GM19372 (cell line): Measurements from ENCODE around the gene PCDHB13.
"Not testable (repeated sequence)": the region's sequence is repeated elsewhere in the genome, so short reads cannot be mapped to it uniquely, and the experiment has no call there.

Experiments used
- ATAC-seq: cut with Tn5 transposase; IDR thresholded peaks from one replicate; pipeline ENCODE4 v1.9.1; 2021; ENCODE audit warnings: mild to moderate bottlenecking, low read depth, moderate library complexity; ENCODE audit not compliant: unreplicated experiment

The PCDHB13 gene

DNA sequence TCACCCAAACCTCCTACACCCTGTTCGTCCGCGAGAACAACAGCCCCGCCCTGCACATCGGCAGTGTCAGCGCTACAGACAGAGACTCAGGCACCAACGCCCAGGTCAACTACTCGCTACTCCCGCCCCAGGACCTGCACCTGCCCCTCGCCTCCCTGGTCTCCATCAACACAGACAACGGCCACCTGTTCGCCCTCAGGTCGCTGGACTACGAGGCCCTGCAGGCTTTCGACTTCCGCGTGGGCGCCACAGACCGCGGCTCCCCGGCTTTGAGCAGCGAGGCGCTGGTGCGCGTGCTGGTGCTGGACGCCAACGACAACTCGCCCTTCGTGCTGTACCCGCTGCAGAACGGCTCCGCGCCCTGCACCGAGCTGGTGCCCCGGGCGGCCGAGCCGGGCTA, 12.6 kb upstream of the PCDHB13 start:
- ATAC-seq, result not testable (repeated sequence)

DNA sequence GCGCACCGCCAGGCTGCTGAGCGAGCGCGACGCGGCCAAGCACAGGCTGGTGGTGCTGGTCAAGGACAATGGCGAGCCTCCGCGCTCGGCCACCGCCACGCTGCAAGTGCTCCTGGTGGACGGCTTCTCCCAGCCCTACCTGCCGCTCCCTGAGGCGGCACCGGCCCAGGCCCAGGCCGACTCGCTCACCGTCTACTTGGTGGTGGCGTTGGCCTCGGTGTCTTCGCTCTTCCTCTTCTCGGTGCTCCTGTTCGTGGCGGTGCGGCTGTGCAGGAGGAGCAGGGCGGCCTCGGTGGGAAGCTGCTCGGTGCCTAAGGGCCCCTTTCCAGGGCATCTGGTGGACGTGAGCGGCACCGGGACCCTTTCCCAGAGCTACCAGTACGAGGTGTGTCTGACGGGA, 12.1 kb upstream of the PCDHB13 start:
- ATAC-seq, result not testable (repeated sequence)

DNA sequence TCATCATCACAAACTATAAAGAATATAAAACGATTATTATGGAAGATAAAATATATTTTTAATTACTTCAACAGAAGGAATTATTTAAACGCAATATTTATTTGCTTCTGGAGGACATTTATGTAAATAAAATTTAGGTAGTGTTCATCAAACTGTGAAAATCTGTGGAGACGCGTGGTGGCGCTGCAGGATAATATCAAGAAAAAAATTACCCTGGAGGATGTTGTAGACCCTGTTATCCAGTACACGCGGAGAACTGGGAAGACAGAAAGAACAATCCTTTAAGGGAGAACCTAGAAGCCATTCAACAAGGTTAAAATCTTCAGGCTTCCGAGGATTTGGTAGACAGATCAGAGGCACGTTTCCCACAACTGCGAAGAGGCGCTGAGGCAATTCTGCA, 5.2 kb upstream of the PCDHB13 start, which contains the start of gene PCDHB12:
Gene PCDHB12 (plus strand): TSS at position 242 of the 400 bp plus-strand sequence. CDS start 189 bp downstream, outside the sequence.
- no peak for ATAC-seq

DNA sequence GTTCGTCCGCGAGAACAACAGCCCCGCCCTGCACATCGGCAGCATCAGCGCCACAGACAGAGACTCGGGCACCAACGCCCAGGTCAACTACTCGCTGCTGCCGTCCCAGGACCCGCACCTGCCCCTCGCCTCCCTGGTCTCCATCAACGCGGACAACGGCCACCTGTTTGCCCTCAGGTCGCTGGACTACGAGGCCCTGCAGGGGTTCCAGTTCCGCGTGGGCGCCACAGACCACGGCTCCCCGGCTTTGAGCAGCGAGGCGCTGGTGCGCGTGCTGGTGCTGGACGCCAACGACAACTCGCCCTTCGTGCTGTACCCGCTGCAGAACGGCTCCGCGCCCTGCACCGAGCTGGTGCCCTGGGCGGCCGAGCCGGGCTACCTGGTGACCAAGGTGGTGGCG, 3.4 kb upstream of the PCDHB13 start:
- not testable (repeated sequence) for ATAC-seq

DNA sequence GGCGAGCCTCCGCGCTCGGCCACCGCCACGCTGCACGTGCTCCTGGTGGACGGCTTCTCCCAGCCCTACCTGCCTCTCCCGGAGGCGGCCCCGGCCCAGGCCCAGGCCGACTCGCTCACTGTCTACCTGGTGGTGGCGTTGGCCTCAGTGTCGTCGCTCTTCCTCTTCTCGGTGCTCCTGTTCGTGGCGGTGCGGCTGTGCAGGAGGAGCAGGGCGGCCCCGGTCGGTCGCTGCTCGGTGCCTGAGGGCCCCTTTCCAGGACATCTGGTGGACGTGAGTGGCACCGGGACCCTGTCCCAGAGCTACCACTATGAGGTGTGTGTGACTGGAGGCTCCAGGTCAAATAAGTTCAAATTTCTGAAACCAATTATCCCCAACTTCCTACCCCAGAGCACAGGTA, 2.9 kb upstream of the PCDHB13 start:
- not testable (repeated sequence) for ATAC-seq

DNA sequence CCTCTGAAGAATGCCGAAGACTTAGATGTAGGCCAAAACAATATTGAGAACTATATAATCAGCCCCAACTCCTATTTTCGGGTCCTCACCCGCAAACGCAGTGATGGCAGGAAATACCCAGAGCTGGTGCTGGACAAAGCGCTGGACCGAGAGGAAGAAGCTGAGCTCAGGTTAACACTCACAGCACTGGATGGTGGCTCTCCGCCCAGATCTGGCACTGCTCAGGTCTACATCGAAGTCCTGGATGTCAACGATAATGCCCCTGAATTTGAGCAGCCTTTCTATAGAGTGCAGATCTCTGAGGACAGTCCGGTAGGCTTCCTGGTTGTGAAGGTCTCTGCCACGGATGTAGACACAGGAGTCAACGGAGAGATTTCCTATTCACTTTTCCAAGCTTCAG, 864 bp downstream of the PCDHB13 start:
- not testable (repeated sequence) for ATAC-seq

DNA sequence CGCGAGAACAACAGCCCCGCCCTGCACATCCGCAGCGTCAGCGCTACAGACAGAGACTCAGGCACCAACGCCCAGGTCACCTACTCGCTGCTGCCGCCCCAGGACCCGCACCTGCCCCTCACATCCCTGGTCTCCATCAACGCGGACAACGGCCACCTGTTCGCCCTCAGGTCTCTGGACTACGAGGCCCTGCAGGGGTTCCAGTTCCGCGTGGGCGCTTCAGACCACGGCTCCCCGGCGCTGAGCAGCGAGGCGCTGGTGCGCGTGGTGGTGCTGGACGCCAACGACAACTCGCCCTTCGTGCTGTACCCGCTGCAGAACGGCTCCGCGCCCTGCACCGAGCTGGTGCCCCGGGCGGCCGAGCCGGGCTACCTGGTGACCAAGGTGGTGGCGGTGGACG, 1.8 kb downstream of the PCDHB13 start:
- not testable (repeated sequence) for ATAC-seq

DNA sequence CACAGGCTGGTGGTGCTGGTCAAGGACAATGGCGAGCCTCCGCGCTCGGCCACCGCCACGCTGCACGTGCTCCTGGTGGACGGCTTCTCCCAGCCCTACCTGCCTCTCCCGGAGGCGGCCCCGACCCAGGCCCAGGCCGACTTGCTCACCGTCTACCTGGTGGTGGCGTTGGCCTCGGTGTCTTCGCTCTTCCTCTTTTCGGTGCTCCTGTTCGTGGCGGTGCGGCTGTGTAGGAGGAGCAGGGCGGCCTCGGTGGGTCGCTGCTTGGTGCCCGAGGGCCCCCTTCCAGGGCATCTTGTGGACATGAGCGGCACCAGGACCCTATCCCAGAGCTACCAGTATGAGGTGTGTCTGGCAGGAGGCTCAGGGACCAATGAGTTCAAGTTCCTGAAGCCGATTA, 2.3 kb downstream of the PCDHB13 start:
- ATAC-seq, result not testable (repeated sequence)

DNA sequence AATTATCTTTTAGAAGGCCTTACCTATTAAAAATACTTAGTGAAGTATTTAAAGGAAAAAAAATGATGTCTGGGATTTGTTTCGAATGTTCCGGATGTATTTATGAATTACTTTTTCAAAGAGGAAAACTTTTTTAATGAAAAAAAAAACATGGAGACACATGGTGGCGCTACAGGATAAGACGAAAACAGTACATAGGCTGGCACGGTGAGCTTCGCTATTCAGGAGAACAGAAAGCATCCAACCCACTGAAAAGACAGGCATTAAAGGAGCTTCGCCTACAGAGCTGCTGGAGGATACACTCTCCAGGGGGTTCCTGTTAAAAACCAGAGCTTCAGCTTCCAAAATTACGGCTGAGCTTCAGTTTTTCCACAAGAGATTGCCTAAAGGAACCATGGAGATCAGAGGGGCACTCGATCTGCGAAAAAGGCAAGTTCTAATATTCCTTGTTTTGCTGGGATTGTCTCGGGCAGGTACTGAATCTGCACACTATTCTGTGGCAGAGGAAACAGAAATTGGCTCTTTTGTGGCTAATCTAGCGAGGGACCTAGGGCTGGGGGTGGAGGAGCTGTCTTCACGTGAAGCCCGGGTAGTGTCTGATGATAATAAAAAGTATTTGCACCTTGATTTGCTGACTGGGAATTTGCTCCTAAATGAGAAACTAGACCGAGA, 9.5 kb downstream of the PCDHB13 start, which contains the start of gene PCDHB14:
Gene PCDHB14 (plus strand): TSS at position 232 of the 672 bp plus-strand sequence. CDS start 163 bp downstream, at position 395.
- ATAC-seq, result no peak

DNA sequence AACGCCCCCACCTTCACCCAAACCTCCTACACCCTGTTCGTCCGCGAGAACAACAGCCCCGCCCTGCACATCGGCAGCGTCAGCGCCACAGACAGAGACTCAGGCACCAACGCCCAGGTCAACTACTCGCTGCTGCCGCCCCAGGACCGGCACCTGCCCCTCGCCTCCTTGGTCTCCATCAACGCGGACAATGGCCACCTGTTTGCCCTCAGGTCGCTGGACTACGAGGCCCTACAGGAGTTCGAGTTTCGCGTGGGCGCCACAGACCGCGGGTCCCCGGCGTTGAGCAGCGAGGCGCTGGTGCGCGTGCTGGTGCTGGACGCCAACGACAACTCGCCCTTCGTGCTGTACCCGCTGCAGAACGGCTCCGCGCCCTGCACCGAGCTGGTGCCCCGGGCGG, 11.1 kb downstream of the PCDHB13 start:
- not testable (repeated sequence) for ATAC-seq

DNA sequence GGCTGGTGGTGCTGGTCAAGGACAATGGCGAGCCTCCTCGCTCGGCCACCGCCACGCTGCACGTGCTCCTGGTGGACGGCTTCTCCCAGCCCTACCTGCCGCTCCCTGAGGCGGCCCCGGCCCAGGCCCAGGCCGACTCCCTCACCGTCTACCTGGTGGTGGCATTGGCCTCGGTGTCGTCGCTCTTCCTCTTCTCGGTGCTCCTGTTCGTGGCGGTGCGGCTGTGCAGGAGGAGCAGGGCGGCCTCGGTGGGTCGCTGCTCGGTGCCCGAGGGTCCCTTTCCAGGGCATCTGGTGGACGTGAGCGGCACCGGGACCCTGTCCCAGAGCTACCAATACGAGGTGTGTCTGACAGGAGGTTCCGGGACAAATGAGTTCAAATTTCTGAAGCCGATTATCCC, 11.7 kb downstream of the PCDHB13 start:
- not testable (repeated sequence) for ATAC-seq

DNA sequence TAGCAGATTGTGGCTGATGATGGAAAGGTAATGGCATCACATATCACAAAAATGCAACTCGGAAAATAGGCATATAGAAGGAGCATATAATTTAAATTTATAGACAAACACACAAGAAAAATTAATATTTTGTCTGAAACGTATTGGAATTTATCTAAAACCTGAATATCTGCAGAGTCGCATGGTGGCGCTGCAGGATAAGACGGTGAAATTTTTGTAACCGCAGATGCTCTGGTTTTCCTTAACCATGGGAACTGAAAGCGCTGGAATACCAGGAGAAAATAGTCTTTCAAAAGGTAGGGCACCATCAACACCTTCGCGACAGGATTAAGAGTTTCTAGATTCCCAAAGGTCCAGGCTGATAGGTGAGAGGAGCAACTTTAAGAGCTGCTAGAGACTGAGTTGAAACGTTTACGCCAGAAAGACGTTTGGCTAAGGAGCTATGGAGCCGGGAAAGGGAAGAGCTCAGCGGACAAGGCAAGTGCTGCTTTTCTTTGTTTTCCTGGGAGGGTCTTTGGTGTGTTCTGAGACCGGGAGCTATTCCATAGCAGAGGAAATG, 20.5 kb downstream of the PCDHB13 start:
- no peak for ATAC-seq

DNA sequence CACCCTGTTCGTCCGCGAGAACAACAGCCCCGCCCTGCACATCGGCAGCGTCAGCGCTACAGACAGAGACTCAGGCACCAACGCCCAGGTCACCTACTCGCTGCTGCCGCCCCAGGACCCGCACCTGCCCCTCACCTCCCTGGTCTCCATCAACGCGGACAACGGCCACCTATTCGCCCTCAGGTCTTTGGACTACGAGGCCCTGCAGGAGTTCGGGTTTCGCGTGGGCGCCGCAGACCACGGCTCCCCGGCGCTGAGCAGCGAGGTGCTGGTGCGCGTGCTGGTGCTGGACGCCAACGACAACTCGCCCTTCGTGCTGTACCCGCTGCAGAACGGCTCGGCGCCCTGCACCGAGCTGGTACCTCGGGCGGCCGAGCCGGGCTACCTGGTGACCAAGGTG, 22.2 kb downstream of the PCDHB13 start:
- ATAC-seq, result not testable (repeated sequence)

DNA sequence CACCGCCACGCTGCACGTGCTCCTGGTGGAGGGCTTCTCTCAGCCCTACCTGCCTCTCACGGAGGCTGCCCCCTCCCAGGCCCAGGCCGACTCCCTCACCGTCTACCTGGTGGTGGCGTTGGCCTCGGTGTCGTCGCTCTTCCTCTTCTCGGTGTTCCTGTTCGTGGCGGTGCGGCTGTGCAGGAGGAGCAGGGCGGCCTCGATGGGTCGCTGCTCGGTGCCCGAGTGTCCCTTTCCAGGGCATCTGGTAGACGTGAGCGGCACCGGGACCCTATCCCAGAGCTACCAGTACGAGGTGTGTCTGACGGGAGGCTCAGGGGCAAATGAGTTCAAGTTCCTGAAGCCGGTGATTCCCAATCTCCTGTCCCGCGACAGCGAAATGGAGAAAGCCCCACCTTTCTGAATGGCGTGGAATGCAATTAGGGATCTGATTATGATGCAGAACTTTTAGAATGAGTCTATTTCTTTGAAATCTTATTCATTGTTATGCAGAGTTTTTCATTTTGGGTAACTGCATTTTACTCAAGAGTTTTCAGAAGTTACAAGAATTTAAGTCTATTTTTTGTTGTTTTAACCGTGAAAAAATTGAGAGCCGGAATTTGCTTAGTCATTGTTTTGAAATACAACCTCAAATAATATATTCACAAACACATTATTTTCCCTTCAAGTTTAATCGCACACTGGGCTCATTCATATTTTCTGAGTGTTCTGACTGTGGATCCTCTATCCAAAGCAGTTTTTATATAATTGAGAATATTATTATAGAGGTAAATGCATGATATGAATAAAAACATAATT, 23.0 kb downstream of the PCDHB13 start:
- no peak for ATAC-seq

DNA sequence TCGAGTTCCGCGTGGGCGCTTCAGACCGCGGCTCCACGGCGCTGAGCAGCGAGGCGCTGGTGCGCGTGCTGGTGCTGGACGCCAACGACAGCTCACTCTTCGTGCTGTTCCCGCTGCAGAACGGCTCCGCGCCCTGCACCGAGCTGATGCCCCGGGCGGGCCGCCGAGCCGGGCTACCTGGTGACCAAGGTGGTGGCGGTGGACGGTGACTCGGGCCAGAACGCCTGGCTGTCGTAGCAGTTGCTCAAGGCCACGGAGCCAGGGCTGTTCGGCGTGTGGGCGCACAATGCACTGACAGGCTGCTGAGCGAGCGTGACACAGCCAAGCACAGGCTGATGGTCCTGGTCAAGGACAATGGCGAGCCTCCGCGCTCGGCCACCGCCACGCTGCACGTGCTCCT, 27.8 kb downstream of the PCDHB13 start:
- ATAC-seq, result no peak

DNA sequence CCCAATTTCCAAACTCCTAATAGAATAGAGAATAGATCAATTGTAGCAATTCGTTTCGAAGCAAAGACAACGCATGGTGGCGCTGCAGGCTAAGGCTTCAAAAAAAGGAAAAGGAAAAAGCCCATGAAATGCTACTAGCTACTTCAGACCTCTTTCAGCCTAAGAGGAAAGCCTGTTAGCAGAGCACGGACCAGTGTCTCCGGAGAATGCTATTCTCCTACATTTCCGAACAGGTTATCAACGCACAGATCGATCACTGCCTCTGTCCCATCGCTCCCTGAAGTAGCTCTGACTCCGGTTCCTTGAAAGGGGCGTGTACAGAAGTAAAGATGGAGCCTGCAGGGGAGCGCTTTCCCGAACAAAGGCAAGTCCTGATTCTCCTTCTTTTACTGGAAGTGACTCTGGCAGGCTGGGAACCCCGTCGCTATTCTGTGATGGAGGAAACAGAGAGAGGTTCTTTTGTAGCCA, 31.6 kb downstream of the PCDHB13 start, which contains the start of gene PCDHB15:
Gene PCDHB15 (plus strand): TSS at position 146 of the 468 bp plus-strand sequence. CDS start 184 bp downstream, at position 330.
- ATAC-seq, result no peak

DNA sequence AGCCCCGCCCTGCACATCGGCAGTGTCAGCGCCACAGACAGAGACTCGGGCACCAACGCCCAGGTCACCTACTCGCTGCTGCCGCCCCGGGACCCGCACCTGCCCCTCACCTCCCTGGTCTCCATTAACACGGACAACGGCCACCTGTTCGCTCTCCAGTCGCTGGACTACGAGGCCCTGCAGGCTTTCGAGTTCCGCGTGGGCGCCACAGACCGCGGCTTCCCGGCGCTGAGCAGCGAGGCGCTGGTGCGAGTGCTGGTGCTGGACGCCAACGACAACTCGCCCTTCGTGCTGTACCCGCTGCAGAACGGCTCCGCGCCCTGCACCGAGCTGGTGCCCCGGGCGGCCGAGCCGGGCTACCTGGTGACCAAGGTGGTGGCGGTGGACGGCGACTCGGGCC, 33.3 kb downstream of the PCDHB13 start:
- ATAC-seq, result not testable (repeated sequence)

DNA sequence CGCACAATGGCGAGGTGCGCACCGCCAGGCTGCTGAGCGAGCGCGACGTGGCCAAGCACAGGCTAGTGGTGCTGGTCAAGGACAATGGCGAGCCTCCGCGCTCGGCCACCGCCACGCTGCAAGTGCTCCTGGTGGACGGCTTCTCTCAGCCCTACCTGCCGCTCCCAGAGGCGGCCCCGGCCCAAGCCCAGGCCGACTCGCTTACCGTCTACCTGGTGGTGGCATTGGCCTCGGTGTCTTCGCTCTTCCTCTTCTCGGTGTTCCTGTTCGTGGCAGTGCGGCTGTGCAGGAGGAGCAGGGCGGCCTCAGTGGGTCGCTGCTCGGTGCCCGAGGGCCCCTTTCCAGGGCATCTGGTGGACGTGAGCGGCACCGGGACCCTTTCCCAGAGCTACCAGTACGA, 33.7 kb downstream of the PCDHB13 start:
- not testable (repeated sequence) for ATAC-seq

DNA sequence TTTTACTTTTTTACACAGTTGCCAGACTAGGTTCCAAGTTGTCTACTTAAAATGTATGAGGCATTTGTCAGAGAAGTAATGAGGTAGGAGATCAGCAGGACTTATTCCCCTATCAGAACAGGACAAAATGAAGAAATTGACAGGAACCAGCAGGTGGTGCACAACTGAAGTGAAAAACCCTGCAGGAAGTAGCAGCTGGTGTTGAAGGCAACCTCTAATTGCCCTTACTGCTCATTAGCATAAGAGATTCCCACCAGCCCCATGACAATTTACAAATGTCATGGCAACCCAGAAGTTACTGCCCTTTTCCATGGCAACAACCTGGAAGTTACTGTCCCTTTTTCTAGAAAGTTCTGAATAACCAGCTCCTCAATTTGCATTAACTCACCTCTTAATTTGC, 36.9 kb downstream of the PCDHB13 start:
- no peak for ATAC-seq

DNA sequence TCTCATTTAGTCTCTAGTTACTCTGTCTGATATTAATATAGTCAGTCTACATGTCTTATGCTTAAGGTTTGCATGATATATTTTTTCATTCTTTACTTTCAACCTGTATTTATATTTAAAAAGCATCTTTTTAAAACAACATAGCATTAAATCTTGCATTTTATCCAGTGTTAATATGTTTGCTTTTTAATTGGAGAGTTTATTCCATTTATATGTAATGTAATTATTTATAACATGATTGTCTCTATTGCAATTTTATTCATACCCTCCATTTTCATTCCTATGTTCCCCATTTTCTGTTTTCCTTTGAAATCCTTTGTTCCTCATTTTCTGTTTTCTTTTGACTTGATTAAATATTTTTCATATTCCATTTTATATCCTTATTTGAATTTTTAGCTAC, 44.7 kb downstream of the PCDHB13 start:
- ATAC-seq, result no peak

DNA sequence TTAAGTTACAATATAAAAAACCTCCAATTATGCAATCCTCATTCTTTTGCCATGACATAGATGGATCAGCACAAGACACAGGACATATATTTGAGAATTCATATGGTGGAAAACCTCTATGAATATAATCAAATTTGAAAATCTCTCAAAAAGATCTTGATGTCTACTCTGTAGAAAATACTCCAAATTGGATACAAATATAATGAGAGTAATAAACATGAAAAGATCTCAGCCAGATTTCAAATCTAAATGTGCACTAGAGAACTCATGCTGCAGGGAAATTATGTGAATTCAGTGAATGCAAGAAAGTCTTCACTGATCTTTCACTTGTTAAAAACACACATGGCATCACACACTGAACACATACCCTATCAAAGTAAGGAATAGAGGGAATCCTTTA, 45.2 kb downstream of the PCDHB13 start:
- no peak for ATAC-seq
